Tibial nerve (tissue), 3 donors: ENCODE results near the gene IGFN1.

Source experiments
- CTCF ChIP-seq, 5 experiments: fragments of 200-600 bp in 3 of 5; fragments of 450-650 bp in 2 of 5; sonication (generic) in 3 of 5; IDR thresholded peaks; one replicate each; pipeline ENCODE4 v1.5.1; 2016 to 2019; ENCODE audit warnings: antibody characterized with exemption in 5 of 5, mild to moderate bottlenecking in 3 of 5, moderate library complexity in 2 of 5
- POLR2A ChIP-seq, 2 donors: fragments of 450-650 bp; IDR thresholded peaks; one replicate each; pipeline ENCODE4 v1.6.1; 2017; ENCODE audit warnings: antibody characterized with exemption in 2 of 2, mild to moderate bottlenecking in 2 of 2, moderate library complexity in 2 of 2

DNA sequence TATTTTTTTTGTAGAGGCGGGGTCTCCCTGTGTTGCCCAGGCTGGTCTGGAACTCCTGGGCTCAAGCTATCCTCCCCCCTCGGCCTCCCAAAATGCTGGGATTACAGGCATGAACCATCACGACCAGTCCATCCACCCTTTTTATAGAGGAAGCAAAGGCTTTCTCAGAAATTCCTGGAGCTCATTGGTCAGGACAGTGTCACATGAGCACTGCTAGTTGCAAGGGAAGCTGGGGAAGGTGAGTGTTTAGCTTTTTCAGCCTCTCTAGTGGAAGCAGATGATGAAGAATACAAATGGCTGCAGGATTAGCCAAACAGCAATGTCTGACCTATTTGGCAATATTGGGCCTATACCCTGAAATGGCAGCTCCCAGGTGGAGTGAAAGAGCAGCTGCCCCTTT, 8.0 kb downstream of the IGFN1 start:
- TF ChIP-seq CTCF (IDR thresholded peaks at IDR 0.05) (no peak), POLR2A (IDR thresholded peaks at IDR 0.05) (no peak)
